Smooth muscle cell (in vitro differentiated cells): ENCODE measurements around the gene ZNF407. TPM values are rescaled to one million over a fixed set of nuclear protein-coding genes. Genes with fewer than 3 reads are reported as not detected.

Experiments
- DNase-seq: peaks from one replicate; lab custom pipeline; 2025; ENCODE audit not compliant: unreplicated experiment; lab: John Stamatoyannopoulos, UW
- H2AFZ ChIP-seq: fragments of 200-600 bp; sonication (generic); 2 replicates; pipeline ENCODE4 v1.6.0; 2016; ENCODE audit warnings: antibody characterized with exemption, low read depth, mild to moderate bottlenecking
- H3F3A ChIP-seq: fragments of 200-600 bp; sonication (generic); 2 replicates; pipeline ENCODE4 v1.6.0; 2017; ENCODE audit warnings: antibody characterized with exemption, low read depth
- H3K27ac ChIP-seq: fragments of 200-600 bp; sonication (generic); 2 replicates; pipeline ENCODE4 v1.5.1; 2016; ENCODE audit warnings: low read depth, mild to moderate bottlenecking
- H3K27me3 ChIP-seq: fragments of 200-600 bp; sonication (generic); 2 replicates; pipeline ENCODE4 v1.6.1; 2016; ENCODE audit warnings: low read depth, mild to moderate bottlenecking
- H3K36me3 ChIP-seq: fragments of 200-600 bp; sonication (generic); 2 replicates; pipeline ENCODE4 v1.5.1; 2016; ENCODE audit warnings: low read depth
- H3K4me1 ChIP-seq: fragments of 200-600 bp; sonication (generic); 2 replicates; pipeline ENCODE4 v1.5.1; 2016; ENCODE audit warnings: low read depth
- H3K4me2 ChIP-seq: fragments of 200-600 bp; sonication (generic); 2 replicates; pipeline ENCODE4 v1.6.0; 2016; ENCODE audit warnings: mild to moderate bottlenecking
- H3K4me3 ChIP-seq: fragments of 200-600 bp; sonication (generic); 2 replicates; pipeline ENCODE4 v1.5.1; 2016; ENCODE audit warnings: mild to moderate bottlenecking
- H3K79me2 ChIP-seq: fragments of 200-600 bp; sonication (generic); 2 replicates; pipeline ENCODE4 v1.6.0; 2016; ENCODE audit warnings: low read depth, mild to moderate bottlenecking
- H3K9ac ChIP-seq: fragments of 200-600 bp; sonication (generic); 2 replicates; pipeline ENCODE4 v1.6.0; 2016; ENCODE audit warnings: low read depth
- H3K9me3 ChIP-seq: fragments of 200-600 bp; sonication (generic); replicated peaks from 2 replicates; pipeline ENCODE4 v1.5.1; 2016; ENCODE audit warnings: low read depth
- H4K20me1 ChIP-seq: fragments of 200-600 bp; sonication (generic); 2 replicates; pipeline ENCODE4 v1.6.0; 2016; ENCODE audit warnings: low read depth
- CTCF ChIP-seq: fragments of 200-600 bp; sonication (generic); IDR thresholded peaks from 2 replicates; pipeline ENCODE4 v1.5.1; 2017; ENCODE audit warnings: borderline replicate concordance, mild to moderate bottlenecking, antibody characterized with exemption; ENCODE audit not compliant: insufficient read depth, poor library complexity, severe bottlenecking
- WGBS: methylation state at CpG from one replicate; pipeline ENCODE4 v1.1.7; 2016; ENCODE audit warnings: low lambda C conversion rate; 5-methylcytosine and 5-hydroxymethylcytosine counted together
- polyA plus RNA-seq: library from polyadenylated mRNA; unstranded; fragments of >200 nt; fragmentation: Nextera tagmentation; extraction: Ambion mirVana; gene quantifications from 2 replicates; pipeline ENCODE4 v1.2.1, GENCODE V29; 2016
- total RNA-seq: library from RNA; depleted of rRNA; stranded (reverse); fragments of >200 nt; gene quantifications from 2 replicates; pipeline ENCODE4 v1.2.3, GENCODE V29; 2014

Gene ZNF407
- total and polyA plus RNA-seq, 2 experiments from 2014 or later = 4.5 to 11.5 TPM

- H3K9ac ChIP-seq = no peak overlapping the region
- H3F3A ChIP-seq = no peaks in the 10 kb centered on the region
- H3K36me3 ChIP-seq = no peaks in the 10 kb centered on the region
- no peak for TF ChIP-seq CTCF
- WGBS = 95% methylated on average over 13 of the region's 16 CpGs
- no peak for DNase-seq
- H3K4me2 ChIP-seq = no peak overlapping the region
- no peak overlapping the region for H3K27ac ChIP-seq
- H3K27me3 ChIP-seq = no peaks in the 10 kb centered on the region
- no peaks in the 10 kb centered on the region for H3K4me1 ChIP-seq
- H4K20me1 ChIP-seq = no peaks in the 10 kb centered on the region
- H3K9me3 ChIP-seq = no peaks in the 10 kb centered on the region
- H3K4me3 ChIP-seq = no peak overlapping the region
- H2AFZ ChIP-seq = no peak overlapping the region
- H3K79me2 ChIP-seq = no peaks in the 10 kb centered on the region
These were observed 431.8 kb downstream of the ZNF407 start for GRCh38 chr18:75029481-75029880.

GRCh38 chr18:75031717-75032317 is 434.1 kb downstream of the ZNF407 start:
- Histone ChIP-seq H3K9ac (no peak overlapping the region), H2AFZ (no peak overlapping the region), H3K9me3 (no peaks in the 10 kb centered on the region), H3F3A (no peaks in the 10 kb centered on the region), H3K36me3 (no peaks in the 10 kb centered on the region), H3K4me1 (no peaks in the 10 kb centered on the region), H3K27me3 (no peaks in the 10 kb centered on the region), H3K4me2 (no peak overlapping the region), H4K20me1 (no peaks in the 10 kb centered on the region), H3K27ac (no peak overlapping the region), H3K4me3 (no peak overlapping the region), H3K79me2 (no peaks in the 10 kb centered on the region)
- DNase-seq = no peak
- TF ChIP-seq CTCF = no peak
- 93% methylated on average over 11 of the region's 11 CpGs for WGBS

- H3K4me2 ChIP-seq = no peak overlapping the region
- no peak overlapping the region for H3K4me3 ChIP-seq
- no peak overlapping the region for H3K9ac ChIP-seq
- H3K27me3 ChIP-seq = no peaks in the 10 kb centered on the region
- H3K9me3 ChIP-seq = no peaks in the 10 kb centered on the region
- H3K36me3 ChIP-seq = no peaks in the 10 kb centered on the region
- DNase-seq = no peak
- no peak for TF ChIP-seq CTCF
- WGBS = 92% methylated on average over 7 of the region's 7 CpGs
- no peaks in the 10 kb centered on the region for H3K79me2 ChIP-seq
- H3K27ac ChIP-seq = no peak overlapping the region
- no peaks in the 10 kb centered on the region for H4K20me1 ChIP-seq
- H3F3A ChIP-seq = no peaks in the 10 kb centered on the region
- H2AFZ ChIP-seq = no peak overlapping the region
- no peaks in the 10 kb centered on the region for H3K4me1 ChIP-seq
These were observed 435.8 kb downstream of the ZNF407 start for GRCh38 chr18:75033516-75033915.

- H2AFZ ChIP-seq = no peak overlapping the region
- no peaks in the 10 kb centered on the region for H3K9me3 ChIP-seq
- no peak overlapping the region for H3K9ac ChIP-seq
- no peak overlapping the region for H3K4me2 ChIP-seq
- H3K36me3 ChIP-seq = no peaks in the 10 kb centered on the region
- no peaks in the 10 kb centered on the region for H3F3A ChIP-seq
- no peak overlapping the region for H3K27ac ChIP-seq
- H4K20me1 ChIP-seq = no peaks in the 10 kb centered on the region
- no peak for DNase-seq
- no peaks in the 10 kb centered on the region for H3K27me3 ChIP-seq
- no peaks in the 10 kb centered on the region for H3K4me1 ChIP-seq
- 92% methylated on average over 3 of the region's 3 CpGs for WGBS
- H3K79me2 ChIP-seq = no peaks in the 10 kb centered on the region
- no peak for TF ChIP-seq CTCF
- H3K4me3 ChIP-seq = no peak overlapping the region
These were observed 437.3 kb downstream of the ZNF407 start for GRCh38 chr18:75034937-75035336.
